GM19395 (cell line): ENCODE results near the gene OBP2B.
"Not testable (repeated sequence)": the region's sequence is repeated elsewhere in the genome, so short reads cannot be mapped to it uniquely, and the experiment has no call there.

Experiments used
- ATAC-seq: cut with Tn5 transposase; IDR thresholded peaks from one replicate; pipeline ENCODE4 v1.9.1; 2021; ENCODE audit warnings: mild to moderate bottlenecking, moderate library complexity; ENCODE audit not compliant: unreplicated experiment

The OBP2B gene

GRCh38 chr9:133169687-133170086, 39.4 kb downstream of the OBP2B start:
- not testable (repeated sequence) for ATAC-seq

- no peak for ATAC-seq
Measured at GRCh38 chr9:133169102-133169501, 39.9 kb downstream of the OBP2B start.

GRCh38 chr9:133168432-133168831, 40.6 kb downstream of the OBP2B start:
- ATAC-seq, result no peak

GRCh38 chr9:133167769-133168168, 41.3 kb downstream of the OBP2B start:
- ATAC-seq, result no peak

GRCh38 chr9:133167096-133167730, 41.8 kb downstream of the OBP2B start:
- no peak for ATAC-seq

GRCh38 chr9:133166392-133166791, 42.7 kb downstream of the OBP2B start:
- no peak for ATAC-seq

- no peak for ATAC-seq
Measured at GRCh38 chr9:133165452-133165730, 43.7 kb downstream of the OBP2B start.

- ATAC-seq, result no peak
Measured at GRCh38 chr9:133164191-133164590, 44.9 kb downstream of the OBP2B start.

- ATAC-seq, result no peak
Measured at GRCh38 chr9:133163504-133164172, 45.4 kb downstream of the OBP2B start, which contains the start of gene GBGT1. GBGT1 (minus strand) TSS chr9:133163914; CDS start chr9:133162412, 1,502 bp downstream.

GRCh38 chr9:133162861-133163503, 46.1 kb downstream of the OBP2B start:
- ATAC-seq, result no peak

GRCh38 chr9:133161547-133161950, 47.5 kb downstream of the OBP2B start:
- no peak for ATAC-seq

- no peak for ATAC-seq
Measured at GRCh38 chr9:133160742-133161546, 48.1 kb downstream of the OBP2B start.

- no peak for ATAC-seq
Measured at GRCh38 chr9:133158695-133159094, 50.4 kb downstream of the OBP2B start.
